Activated T-helper 1 cell treated with Interleukin-2 at 50 U/mL for 16 hours (primary cell): ENCODE data around the gene CD34.

Experiments
- DNase-seq: peaks from one replicate; pipeline ENCODE4 v3.0.0-alpha.2; 2020; ENCODE audit warnings: low read depth

Gene CD34

GRCh38 chr1:207853372-207853757 lies 57.6 kb downstream of the CD34 start:
- DNase-seq, result no peak

- DNase-seq, result no peak
Observed at GRCh38 chr1:207852576-207853371, 58.2 kb downstream of the CD34 start.

GRCh38 chr1:207851696-207852095 lies 59.2 kb downstream of the CD34 start:
- DNase-seq, result no peak

- no peak for DNase-seq
Observed at GRCh38 chr1:207850621-207851407, 60.1 kb downstream of the CD34 start.

GRCh38 chr1:207849646-207850045 lies 61.3 kb downstream of the CD34 start:
- no peak for DNase-seq

- DNase-seq, result no peak
Observed at GRCh38 chr1:207849016-207849415, 61.9 kb downstream of the CD34 start.

GRCh38 chr1:207848234-207848633 lies 62.7 kb downstream of the CD34 start:
- DNase-seq, result no peak

- DNase-seq, result no peak
Observed at GRCh38 chr1:207847116-207847515, 63.8 kb downstream of the CD34 start.

GRCh38 chr1:207845109-207845508 lies 65.8 kb downstream of the CD34 start:
- DNase-seq, result no peak

- DNase-seq, result no peak
Observed at GRCh38 chr1:207844371-207844770, 66.6 kb downstream of the CD34 start.

- no peak for DNase-seq
Observed at GRCh38 chr1:207842506-207842905, 68.4 kb downstream of the CD34 start.

- no peak for DNase-seq
Observed at GRCh38 chr1:207841901-207842300, 69.0 kb downstream of the CD34 start.

GRCh38 chr1:207841293-207841692 lies 69.6 kb downstream of the CD34 start:
- no peak for DNase-seq

GRCh38 chr1:207840380-207840779 lies 70.5 kb downstream of the CD34 start:
- no peak for DNase-seq

GRCh38 chr1:207839083-207839413 lies 71.9 kb downstream of the CD34 start:
- DNase-seq, result no peak

- no peak for DNase-seq
Observed at GRCh38 chr1:207838156-207839082, 72.5 kb downstream of the CD34 start.

- DNase-seq, result no peak
Observed at GRCh38 chr1:207837673-207838072, 73.3 kb downstream of the CD34 start.

- DNase-seq, result no peak
Observed at GRCh38 chr1:207836591-207837347, 74.2 kb downstream of the CD34 start.

- DNase-seq, result no peak
Observed at GRCh38 chr1:207835958-207836357, 75.0 kb downstream of the CD34 start.

GRCh38 chr1:207833956-207834660 lies 76.8 kb downstream of the CD34 start:
- DNase-seq, result no peak

GRCh38 chr1:207833381-207833780 lies 77.5 kb downstream of the CD34 start:
- DNase-seq, result no peak
